Ramos (cell line): ENCODE data around the gene ADM2.

Experiments used
- in situ Hi-C: fragments of 300-500 bp; cut with MboI; formaldehyde crosslinking; loops from one replicate; pipeline ENCODE4 v1.14.3; 2022; ENCODE audit warnings: low sequenced_read_pairs; ENCODE audit not compliant: unreplicated experiment

Gene ADM2

DNA sequence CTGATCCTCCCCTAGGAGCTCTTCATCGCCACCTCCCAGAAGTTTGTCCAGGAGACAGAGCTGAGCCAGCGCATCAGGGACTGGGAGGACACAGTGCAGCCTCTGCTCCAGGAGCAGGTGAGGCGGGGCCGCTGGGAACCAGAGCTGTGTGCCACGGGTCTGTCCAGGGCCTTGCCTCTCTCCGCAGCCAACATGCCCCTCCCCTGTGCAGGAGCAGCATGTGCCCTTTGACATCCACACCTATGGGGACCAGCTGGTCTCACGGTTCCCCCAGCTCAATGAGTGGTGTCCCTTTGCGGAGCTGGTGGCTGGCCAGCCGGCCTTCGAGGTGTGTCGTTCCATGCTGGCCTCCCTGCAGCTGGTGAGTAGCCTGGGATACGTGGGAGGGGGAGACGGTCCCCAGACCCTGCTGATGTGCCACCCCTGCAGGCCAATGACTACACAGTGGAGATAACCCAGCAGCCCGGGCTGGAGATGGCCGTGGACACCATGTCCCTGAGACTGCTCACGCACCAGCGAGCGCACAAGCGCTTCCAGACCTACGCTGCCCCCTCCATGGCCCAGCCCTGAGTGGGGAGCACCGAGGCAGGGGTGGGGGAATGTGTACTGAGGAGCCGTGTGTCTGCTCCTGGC is 41.6 kb downstream of the ADM2 start:
- in situ Hi-C loops = no loop called here

DNA sequence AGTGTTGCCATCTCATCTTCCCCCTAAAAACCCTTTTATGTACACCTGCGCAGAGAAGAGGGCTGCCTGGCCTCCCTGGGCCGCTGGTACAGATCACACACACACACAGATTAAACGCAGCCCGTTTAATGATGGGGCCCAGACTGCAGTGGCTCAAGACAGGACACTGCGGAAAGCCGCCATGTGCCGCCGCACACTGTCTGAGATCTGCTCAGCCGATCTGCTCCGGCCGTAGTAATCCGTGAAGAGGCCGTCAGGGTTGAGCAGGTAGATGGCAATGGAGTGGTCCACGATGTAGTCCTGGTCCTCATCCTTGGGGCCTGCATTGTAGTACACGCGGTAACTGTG is 42.1 kb downstream of the ADM2 start:
- in situ Hi-C loops = no loop called here

GRCh38 chr22:50523806-50524675 is 42.7 kb downstream of the ADM2 start:
- in situ Hi-C loops = no loop called here

- in situ Hi-C loops = no loop called here
These were observed 43.3 kb downstream of the ADM2 start for GRCh38 chr22:50524676-50525103.

DNA sequence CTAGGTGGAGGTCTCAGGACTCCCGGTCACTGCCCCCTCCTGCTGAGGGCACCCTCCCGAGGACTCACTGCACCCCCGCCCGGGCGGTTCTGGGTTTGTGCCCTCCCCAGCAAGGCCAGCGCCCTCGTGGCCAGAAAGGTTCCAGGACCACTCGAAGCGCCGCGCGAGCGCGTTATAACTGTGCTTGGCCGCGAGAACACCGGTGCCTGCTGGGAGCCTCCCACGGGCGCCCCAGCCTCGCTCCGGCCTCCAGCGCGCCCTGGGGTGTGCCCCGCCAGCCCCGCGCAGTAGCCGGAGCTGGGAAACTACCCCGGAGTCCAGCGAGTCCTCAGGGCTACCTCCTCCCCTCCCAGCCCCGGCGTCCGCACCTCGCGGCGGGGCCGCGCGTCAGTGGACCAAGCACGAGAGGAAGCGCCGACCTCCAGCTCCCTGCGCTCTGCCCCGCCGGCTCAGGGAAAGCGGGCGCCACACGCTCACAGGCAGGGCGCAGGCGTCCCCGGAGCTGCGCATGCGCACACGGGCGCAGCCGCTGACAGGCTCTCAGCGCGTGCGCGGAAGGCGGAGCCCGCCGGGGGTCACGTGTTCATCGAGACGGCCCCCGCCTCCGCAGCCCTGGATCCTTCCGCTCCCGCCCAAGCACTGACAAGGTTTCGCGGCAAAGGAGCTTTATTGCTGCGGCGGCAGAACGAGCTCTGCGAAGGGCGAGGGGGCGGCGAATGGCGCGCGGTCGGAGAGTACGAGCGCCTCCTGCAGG is 43.9 kb downstream of the ADM2 start, which contains the start of gene SCO2:
TSS of gene SCO2 (minus strand) at position 495 of the 754 bp plus-strand sequence. CDS start 1,187 bp downstream, outside the sequence.
- in situ Hi-C loops = no loop called here

DNA sequence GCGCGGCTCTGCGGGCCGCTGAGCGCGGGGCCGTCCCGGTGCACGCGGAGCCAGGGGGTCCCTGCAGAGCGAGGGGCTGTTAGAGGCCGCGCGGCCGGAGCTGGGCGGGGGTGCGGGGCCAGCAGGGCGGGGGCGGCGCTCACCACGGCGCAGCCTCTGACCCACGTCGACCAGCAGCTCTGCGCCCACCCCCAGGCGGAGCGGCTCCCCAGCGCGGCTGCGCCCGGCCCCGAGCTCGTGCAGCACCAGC is 44.4 kb downstream of the ADM2 start:
- in situ Hi-C loops = no loop called here

DNA sequence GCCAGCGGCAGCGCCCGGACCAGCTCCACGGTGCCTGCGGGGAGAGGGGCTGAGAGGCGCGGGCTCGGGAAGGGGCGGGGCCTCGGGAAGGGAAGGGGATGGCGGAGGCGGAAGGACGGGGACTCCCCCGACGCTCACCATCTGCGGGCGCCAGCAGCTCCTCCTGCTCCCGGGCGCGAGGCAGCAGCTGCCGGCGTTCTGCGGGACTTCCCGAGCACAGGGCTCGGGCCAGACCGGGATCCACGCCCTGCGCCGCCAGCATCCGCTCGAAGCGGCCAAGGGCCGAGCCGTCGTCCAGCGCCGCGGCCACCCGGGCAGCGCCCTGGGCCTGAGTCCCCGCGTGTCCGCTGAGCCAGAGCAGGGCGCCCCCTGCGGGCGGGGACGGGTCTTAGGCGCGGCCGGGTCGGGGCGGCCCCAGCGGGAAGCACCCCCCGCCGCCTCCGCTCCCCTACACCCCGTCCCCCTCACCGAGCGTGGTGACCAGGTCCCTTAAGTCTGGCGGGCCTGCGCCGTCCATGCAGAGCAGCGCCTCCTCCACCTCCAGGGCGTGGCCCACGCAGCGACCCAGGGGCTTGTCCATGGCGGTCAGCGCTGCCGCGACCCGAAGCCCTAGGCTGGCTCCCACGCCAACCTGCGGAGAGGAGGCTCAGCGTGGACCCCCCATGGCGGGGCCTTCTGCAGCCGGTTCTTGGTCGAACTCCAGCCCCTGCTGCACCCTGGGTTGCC is 44.9 kb downstream of the ADM2 start:
- in situ Hi-C loops = no loop called here

- in situ Hi-C loops = no loop called here
These were observed 45.8 kb downstream of the ADM2 start for GRCh38 chr22:50526834-50527801.

DNA sequence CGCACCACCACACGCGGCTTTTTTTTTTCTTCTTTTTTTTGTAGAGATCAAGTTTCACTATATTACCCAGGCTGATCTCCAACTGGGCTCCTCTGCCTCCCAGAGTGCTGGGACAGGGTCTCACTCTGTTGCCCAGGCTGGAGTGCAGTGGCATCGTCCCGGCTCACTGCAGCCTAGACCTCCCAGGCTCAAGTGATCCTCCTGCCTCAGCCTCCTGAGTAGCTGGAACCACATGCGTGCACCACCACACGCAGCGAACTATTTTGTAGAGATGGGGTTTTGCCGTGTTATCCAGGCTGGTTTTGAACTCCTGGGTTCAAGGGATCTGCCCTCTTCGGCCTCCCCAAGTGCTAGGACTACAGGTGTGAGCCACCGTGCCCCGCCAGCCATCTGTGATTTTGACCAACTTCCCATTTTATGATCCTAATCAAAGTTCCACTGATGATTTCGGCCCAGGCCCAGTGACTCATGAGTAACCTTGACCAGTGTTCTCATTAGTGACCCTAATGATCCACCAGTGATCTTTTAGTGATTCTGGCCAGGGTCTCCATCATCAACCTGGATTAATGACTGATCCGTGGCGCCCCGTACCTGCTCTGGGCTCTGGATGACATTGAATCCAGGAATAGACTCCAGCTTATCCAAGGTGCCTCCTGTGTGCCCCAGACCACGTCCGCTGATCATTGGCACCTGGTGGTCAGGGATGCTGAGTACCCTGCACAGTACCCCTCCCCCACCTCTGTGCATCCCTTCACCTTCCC is 46.8 kb downstream of the ADM2 start:
- in situ Hi-C loops = no loop called here

DNA sequence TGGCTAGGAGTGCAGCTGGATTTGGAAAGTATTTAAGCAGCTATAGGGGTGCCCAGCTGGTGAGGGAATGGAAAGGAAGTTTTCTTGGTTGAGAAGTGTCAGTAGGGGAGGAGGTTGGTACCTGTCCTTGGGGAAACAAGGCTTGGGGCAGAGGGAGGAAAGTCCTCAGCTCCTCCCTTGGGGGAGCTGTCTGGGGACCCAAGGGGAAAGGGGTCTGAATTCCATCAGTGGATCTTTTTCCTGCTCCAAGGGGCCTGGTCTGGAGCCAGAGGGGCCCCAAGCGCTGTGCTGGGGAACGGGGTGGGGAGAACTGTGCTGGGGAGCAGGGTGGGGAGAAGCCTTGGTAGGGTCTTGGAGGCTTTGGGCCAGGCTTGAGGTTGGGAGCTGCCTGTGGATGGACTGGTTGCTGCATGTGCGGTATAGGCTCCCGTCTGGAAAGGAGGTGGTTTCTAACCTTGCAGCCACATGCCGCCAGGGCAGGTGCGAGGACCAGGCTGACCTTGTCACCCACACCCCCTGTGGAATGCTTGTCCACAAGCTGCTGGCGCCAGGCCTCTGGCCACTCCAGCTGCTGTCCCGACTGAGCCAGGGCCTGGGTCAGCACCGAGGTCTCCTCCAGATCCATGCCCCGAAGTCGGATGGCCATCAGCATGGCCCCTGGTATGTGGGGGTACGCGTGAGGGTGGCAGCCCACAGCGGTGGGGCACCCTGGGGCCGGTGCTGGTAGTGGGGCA is 47.5 kb downstream of the ADM2 start:
- in situ Hi-C loops = no loop called here

DNA sequence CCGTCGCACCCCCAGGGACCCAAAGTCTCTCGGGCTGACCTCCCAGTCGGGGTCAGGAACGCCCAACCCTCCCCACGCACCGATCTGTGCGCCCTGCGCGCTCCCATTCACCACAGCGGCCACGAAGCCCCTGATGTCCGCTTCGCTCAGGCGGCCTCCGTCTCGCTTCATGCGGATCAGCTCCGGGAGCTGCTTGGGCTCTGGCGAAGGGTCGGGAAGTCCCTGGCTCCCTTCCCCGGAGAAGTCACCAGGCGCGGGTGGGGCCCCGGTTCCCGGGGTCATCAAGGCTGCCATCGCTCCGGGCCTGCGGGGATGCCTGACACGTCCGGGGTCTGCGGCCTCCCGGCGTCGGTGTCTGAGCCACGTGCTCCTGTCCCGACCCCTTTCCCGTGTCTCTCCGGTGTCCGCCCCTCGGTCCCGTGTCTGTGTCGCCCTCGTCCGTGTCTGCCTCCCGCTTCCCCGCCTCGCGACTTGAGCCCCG is 48.1 kb downstream of the ADM2 start:
- in situ Hi-C loops = no loop called here

DNA sequence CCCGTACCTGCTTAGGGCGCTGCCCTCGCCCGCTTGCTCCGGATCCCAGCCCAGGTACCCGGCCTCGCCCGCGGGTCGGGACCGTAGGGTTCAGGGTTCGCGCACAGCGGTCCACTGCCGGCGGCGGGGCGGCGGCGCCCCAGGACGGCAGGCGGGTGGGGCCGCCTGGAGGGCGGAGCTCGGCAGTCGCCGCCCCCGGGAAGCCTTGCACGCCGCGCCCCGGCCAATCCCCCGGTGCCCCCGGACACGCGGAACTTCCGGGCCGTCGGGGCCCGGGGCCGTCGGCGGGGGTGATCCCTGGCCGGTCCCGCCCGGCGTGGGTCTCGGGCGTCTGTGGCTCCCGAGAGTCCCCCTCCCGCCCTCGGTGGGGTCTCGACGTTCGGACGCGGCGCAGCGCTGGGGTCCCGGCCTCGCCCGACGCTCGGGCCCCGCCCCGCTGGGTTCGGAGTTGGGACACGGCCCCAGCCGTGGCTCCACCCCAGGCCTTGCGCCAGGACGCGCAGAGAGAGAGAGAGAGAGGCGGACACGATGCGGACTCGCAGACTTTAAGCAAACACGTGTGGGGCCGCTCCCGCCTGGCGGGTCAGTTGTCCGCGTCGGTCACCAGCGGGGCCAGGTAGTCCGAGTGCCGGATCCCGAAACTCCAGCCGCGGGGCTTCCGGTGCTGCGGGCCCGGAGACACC is 48.7 kb downstream of the ADM2 start, which contains the start of gene TYMP:
TSS of gene TYMP (minus strand) at position 116 of the 683 bp plus-strand sequence. CDS start 303 bp downstream, outside the sequence.
- in situ Hi-C loops = loop anchor here (5.0 kb wide), 1 partner anchor 92 kb away; no protein-coding TSS in a partner anchor

- in situ Hi-C loops = loop anchor here (5.0 kb wide), 1 partner anchor 92 kb away; no protein-coding TSS in a partner anchor
These were observed 49.2 kb downstream of the ADM2 start for GRCh38 chr22:50530580-50530876.

GRCh38 chr22:50530877-50531545 is 49.7 kb downstream of the ADM2 start:
- in situ Hi-C loops = loop anchor here (5.0 kb wide), 1 partner anchor 91 kb away; no protein-coding TSS in a partner anchor

GRCh38 chr22:50531546-50531961 is 50.2 kb downstream of the ADM2 start:
- in situ Hi-C loops = loop anchor here (5.0 kb wide), 1 partner anchor 91 kb away; no protein-coding TSS in a partner anchor

DNA sequence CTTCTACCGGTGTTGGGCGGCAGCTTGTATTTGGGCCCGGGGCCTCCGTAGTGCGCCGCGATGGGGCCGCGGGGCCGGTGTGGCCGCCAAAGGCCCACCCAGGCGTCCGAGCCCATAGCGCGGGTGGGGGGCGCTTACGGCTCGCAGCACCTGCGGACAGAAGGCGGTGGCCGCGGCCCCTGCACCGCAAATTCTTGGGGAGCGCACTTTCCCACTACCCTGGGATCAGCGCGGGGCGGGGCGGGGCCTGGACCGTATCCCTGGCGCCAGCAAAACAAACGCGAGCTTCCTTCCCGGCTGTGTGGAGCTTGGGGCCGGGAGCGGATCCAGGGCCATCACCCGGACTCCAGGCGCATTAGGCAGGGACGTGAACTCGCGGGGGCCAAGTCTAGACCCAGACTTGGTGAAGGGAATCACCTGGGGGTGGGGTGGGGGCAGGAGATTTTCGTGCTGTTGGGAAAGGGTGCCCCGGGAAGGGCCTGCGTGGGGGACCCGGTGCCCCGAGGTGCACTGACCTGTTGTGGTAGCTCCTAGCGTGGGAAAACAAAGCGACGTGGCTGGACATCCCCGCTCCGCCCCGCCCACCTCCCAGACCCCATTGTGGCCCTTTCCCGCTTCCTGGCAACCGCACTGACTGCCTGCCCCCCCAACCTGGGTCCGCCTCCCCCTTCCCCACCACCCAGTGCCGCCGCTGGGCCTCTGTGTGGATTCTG is 50.8 kb downstream of the ADM2 start:
- in situ Hi-C loops = loop anchor here (5.0 kb wide), 1 partner anchor 90 kb away; no protein-coding TSS in a partner anchor
